GM21529 (cell line): ENCODE results near the gene DCST2.
A peak's percentile ranks its signal among the peaks of the same experiment; 100 is the strongest.

Source experiments
- ATAC-seq: cut with Tn5 transposase; IDR thresholded peaks from one replicate; pipeline ENCODE4 v1.9.1; 2021; ENCODE audit not compliant: unreplicated experiment

DCST2 gene

GRCh38 chr1:155033524-155033923, at the start of gene DCST2, which contains the start of gene DCST1:
DCST2 (minus strand) TSS chr1:155033781; CDS start chr1:155033701, 80 bp downstream.
DCST1 (plus strand) TSS chr1:155033824; CDS start chr1:155034037, 213 bp downstream.
- ATAC-seq = no peak

GRCh38 chr1:155083052-155083541, 49.5 kb upstream of the DCST2 start:
- ATAC-seq = no peak

GRCh38 chr1:155082301-155083051, 48.9 kb upstream of the DCST2 start:
- no peak for ATAC-seq

GRCh38 chr1:155081472-155082300, 48.1 kb upstream of the DCST2 start:
- no peak for ATAC-seq

- ATAC-seq = no peak
These were observed 47.0 kb upstream of the DCST2 start for GRCh38 chr1:155080312-155081228.

- ATAC-seq = no peak
These were observed 46.1 kb upstream of the DCST2 start for GRCh38 chr1:155079487-155080311.

GRCh38 chr1:155079210-155079486, 45.6 kb upstream of the DCST2 start:
- no peak for ATAC-seq

GRCh38 chr1:155078469-155079209, 45.1 kb upstream of the DCST2 start, which contains the start of gene EFNA3:
EFNA3 (plus strand) TSS chr1:155078837; CDS start chr1:155078942, 105 bp downstream.
- ATAC-seq = no peak

GRCh38 chr1:155077758-155078445, 44.3 kb upstream of the DCST2 start:
- no peak for ATAC-seq

- ATAC-seq = no peak
These were observed 43.8 kb upstream of the DCST2 start for GRCh38 chr1:155077346-155077745.

GRCh38 chr1:155076371-155076770, 42.8 kb upstream of the DCST2 start:
- ATAC-seq = no peak

- no peak for ATAC-seq
These were observed 42.0 kb upstream of the DCST2 start for GRCh38 chr1:155075535-155075934.

- no peak for ATAC-seq
These were observed 40.0 kb upstream of the DCST2 start for GRCh38 chr1:155073377-155074242.

- ATAC-seq = no peak
These were observed 39.1 kb upstream of the DCST2 start for GRCh38 chr1:155072531-155073289.

GRCh38 chr1:155071701-155072100, 38.1 kb upstream of the DCST2 start:
- ATAC-seq = no peak

- peak; percentile 64 for ATAC-seq
These were observed 37.4 kb upstream of the DCST2 start for GRCh38 chr1:155070721-155071569.
